Hematopoietic multipotent progenitor cell treated with erythropoietin and hydrocortisone succinate and interleukin-3 and kit ligand, for 15 days (in vitro differentiated cells): ENCODE results near the gene GSX2.

Source experiments
- DNase-seq: peaks from one replicate; pipeline ENCODE4 v3.0.0-alpha.2; 2015; ENCODE audit warnings: low spot score

The GSX2 gene

DNA sequence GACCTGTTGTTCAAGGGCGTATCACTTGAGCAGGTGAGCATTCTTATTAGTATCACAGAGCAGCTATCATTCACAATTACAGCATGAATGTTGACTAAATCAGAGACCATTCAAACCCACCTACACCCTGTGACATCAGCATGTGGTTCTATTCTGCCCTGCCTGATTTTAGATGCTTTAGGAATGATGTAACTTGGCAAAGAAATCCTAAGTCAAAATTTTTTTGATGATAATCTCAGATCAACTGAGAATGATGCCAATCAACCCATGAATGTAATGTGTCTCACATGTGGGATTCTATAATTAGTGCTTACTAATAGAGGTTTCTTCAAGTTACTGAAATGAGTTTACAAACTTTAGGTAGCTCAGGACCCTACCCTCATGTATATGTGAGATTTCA is 22.2 kb upstream of the GSX2 start:
- no peak for DNase-seq

DNA sequence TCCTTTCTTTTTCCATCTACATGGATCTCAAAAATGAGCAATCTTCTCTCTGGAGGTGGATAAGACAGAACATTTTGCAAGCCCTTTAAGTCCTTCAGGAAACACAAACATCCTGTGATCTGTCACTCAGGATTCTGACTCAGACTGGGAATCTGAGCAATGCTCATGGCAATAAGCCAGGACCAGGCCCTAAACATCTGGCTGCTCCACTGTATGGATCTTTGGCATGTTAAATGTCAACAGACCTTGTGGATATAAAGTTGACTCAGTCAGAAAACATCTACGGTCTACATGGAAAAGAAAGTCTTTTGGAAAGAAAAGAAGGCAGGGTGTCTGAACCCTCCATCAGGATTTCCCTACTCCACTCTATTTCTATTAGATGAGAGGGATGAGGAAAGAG is 17.8 kb upstream of the GSX2 start:
- no peak for DNase-seq

DNA sequence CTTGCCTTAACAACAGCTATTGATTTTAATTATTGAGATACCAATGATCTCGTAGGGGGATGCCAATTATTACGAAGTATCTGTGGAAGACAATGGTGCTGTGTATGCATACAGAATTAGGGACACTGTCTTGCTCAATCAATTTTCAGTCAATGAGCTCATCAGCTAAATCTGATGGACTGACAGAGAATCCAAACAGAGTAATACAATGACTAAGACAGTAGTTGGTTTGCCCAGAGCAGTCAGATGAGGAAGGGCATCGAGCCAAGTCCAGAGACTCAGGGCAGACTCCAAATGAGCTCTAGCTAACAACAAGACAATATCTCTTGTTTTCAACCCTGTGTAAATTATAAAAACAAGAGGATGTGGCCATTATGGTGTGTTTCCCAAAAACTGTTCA is 14.7 kb upstream of the GSX2 start:
- DNase-seq, result no peak

DNA sequence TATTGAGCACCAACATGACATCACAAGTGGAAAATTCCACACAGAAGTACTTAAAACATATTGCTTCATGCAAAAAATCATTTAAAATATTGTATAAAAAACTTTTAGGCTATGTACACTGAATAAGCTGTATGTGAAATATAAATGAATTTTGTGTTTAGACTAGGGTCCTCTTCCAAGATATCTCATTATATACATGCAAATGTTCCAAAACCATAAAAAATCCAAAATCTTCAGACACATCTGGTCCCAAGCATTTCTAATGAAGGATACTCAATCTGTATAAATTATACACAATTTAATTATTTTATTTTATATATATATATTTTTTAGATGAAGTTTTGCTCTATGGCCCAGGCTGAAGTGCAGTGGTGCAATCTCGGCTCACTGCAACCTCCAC is 10.1 kb upstream of the GSX2 start:
- DNase-seq, result no peak

DNA sequence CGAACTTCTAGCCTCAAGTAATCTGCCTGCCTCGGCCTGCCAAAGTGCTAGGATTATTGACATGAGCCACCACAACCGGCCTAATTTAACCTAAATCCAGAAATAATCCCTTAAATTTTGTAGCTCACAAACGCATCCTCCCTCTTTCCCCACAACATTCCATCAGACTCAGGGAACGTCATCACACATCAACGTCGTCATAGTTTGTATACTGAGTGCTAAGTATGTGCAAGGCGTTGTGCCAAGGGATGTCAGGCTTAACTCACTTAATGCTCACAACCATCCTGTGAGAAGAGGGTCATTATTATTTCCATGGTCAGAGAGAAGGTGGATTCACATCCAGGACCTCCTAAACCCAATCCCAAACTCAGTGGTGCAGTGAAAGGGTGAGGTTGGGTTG is 9.6 kb upstream of the GSX2 start:
- DNase-seq, result no peak

DNA sequence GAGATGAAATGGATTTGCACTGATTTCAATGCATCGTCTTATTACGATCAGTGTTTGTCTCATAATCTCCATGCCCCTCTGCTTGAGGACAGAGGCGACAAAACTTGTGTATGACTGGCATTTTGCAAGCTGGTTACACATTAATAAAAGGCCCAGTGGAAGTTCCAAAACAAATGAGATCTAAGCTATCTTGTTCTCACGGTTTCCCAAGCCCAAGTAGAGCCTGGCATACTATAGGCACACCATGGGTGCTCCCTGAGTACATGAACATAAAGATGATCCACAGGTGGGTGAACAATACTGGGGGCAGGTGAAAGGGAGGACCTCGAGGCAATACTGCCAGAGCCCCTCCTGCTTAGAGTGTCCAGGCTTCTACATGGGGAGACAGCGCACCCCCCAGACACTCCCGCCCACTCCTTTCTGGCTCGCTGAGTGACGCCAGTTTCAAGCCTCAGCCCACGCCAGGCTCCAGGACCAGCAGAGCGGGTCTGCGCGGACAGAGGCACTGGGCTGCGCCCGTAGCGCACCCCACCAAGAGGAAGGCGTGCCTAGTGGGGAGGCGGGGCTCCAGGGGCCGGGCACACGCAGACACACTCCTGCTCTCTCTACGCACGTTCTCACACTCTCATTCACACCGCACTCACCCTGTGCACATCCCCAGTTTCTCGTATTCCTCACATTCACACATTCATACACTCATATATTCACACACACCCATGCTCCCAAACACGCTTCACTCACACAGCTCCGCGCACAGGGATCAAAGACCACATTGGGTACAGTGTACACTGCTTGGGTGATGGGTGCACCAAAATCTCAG is 8.9 kb upstream of the GSX2 start:
- no peak for DNase-seq

DNA sequence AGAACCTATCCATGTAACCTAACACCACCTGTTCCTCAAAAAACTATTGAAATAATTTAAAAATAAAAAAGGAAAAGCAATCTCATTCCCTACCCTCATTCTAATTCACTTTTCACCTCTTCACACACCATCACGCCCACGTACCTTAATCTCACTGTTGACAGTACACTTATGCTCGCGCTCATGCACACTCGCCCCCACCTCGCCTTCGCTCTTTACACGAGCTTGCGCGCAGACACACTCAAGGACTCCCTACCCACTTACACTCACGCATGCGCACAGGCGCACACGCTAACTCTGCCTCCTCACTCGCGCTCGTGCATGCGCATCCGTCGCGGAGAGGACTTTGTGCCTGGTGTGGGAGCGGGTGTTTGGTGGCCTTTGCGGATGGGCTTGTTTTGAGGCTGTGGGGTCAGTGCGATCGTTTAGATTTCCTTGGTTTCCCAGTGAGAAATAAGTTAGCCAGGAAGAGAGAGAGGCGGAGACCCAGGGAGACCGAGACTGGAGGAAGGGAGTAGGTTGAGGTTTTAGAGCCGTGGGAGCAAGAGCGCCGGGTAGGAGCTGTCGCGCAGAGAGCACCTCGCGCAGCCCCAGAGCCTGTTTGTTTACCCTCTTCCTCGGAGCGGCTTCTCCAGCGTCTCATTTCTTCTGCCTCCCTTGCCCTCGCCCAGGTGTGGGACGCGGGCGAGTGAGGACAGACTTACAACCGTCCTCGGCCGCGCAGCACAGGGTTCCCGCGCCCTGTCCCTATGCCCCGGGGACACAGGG is 8.1 kb upstream of the GSX2 start:
- no peak for DNase-seq

DNA sequence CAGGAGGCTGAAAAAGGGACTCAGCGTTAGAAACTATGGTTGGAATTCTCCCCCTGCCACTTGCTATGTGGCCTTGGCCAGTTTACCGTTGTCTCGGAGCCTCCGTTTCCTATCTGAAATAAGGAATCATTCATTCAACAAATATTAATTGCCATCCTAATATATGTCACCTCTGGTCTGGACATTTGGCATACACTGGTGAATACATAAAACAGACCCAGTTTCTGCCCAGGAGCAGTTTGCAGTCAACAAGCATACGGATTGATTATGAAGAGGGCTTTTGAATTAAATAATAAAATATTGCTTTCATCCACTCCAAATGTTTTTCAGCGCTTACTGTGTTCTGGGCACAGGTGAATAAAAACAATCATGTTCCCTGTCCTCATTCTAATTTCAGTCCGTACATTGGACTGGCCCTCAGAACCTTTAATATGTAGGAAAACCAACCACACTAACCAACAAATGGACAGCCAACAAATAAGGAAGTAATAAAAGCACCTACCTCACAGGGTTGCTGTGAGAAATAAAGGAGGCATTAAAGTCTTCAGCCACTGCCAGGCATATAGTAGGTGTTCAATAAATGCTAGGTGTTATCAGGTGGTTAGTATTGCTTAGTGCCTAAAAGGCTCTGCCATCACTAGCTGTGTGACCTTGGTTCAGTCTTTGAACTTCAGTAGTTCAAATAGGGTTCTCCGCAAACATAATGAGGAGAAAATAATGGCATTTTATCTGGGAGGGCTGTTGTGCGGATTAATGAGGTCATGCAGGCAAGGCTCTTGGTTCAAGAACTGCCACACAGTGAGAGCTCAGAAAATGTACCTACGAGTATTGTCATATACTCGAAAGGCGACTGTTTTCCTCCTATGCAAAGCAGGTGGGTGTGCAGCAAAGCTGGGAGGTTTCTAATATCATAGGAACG is 7.3 kb upstream of the GSX2 start:
- no peak for DNase-seq

DNA sequence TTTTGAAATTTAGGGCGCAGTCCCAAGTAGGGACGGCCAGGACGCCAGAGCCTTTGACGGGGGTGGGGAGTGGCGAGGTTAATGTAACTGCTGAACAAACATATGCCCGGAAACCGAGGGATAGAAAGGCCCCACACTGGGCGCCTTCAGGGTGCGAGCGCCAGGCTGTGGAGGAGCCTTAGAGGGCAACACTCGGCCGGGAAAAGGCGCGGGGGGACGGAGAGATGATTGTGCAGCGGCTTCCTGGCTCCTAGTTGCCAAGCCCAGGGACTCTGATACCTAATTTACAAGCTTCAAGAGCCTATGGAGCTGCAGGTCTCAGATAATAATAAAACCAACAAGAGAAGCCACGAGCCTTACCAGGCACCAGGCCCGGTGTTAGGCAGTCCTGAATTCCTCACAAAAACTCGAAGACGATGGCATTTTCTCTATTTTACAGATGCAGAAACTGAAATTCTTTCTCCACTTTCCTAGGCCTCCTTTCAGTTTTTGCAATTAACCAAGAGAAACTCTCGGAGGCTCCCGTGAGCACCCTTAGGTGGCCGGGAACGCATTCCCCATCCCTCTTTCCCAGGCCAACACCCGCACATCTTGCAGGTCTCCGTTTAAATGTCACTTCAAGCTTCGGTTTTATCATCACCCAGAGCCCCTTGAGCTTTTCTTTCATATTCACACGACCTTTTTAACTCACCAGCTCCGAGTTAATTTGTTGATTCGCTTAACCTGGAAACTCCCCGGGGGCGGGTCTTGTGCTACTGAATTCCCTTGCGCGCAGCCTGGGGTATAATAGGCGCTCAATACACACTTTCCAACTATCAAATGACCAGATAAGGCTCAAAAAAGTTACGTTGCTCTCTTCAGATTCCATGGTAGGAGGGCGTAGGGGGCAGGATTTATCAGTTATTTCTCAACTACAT is 6.4 kb upstream of the GSX2 start:
- no peak for DNase-seq

DNA sequence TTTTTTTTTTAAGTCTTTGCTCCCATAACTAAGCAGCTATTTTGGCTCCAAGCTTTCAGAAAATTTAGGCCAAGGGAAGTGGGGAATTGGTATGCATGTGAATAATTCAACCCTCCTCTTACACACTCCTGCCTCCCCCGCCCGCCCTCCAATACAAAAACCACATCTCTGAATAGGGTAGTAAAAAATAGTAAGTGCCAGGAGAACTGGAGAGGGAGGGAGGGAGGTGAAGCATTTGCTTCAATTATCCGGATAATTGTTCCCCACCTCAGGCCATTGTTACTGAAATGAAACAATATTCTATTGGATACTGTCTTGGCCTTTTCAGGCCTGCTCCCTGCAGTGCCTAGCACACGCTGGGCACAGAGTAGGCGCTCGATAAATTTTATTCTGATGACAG is 5.5 kb upstream of the GSX2 start:
- no peak for DNase-seq

DNA sequence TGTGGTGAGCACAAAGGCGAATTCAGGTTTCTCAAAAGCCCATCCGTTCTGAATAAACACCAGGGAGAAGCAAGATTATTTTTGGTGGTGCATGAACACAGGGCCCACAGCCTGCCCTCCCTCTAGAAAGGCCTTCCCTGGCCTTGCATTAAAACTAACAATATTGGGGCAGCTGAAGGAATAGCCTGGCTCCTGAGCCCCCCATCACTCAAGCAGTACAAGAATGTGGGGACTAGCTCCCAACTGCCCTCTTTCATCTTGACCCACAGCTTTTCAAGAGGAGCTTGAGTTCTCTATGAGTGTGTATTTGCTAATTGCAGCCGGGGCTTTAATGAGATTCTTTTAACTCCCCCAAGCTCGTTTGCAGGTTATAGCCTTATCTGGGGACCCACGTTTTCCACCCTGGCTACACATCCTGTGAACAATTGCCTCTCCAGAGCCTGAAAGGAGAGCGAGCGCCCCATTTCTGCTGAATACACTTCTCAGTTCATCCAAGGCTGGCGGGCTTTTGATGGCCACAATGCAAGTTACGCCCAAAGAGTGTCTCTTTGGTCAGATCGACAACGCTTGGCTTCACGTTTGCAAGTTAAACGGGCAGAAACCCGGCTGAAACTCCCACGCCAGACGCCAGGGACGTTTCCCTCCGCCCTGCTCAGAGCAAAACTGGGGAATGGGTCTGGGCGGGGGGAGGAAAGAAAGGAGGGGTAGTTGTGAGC is 4.7 kb upstream of the GSX2 start:
- DNase-seq, result no peak

DNA sequence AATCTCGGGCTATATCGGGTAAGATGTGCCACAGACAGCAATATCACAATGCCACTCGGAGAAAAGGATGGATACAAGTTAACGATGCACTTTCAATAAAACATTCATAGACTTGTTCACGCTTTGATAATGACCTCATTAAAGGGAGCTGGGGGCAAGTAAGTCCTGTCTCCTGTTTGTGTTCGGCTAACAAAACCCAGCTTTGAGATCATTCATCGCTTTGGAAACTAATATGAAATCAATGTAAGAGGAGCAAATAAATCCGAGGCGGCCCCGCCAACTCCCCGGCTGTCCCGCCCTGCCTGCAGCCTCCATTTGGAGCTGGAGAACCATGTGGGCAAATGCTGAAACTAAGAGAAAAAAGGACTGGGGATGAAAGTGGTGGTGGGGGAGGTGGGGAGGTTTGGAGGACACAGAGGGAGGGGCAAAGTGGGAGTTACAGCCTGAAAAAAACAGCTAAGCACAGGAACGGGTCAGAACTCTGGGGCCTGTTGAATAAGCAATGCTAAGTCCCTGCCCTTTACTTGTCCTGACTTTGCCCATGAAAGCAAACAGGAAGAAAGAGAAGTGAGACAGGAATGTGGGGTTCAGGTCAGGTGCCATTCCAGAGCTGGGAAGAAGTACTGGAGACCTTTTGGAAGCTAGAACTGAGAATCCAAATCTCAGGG is 3.5 kb upstream of the GSX2 start:
- DNase-seq, result no peak

DNA sequence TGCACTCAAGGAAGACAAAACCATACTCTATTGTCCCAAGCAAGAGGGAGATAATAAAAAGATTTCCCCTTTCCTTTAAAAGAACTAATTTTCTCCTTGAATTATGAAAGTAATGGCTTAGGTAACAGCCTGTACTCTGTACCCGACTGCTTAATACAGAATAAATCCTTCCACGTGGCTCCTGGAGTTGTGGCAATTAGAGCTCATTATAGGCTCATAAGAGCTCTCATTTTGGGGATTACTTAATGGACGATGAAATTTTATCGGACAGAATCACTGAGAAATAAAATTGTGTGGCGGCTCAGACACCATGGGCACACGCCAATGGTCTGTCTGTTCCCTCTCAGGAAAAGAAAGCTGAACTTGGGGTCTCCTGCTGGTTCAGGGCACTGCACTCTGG is 2.8 kb upstream of the GSX2 start:
- no peak for DNase-seq

DNA sequence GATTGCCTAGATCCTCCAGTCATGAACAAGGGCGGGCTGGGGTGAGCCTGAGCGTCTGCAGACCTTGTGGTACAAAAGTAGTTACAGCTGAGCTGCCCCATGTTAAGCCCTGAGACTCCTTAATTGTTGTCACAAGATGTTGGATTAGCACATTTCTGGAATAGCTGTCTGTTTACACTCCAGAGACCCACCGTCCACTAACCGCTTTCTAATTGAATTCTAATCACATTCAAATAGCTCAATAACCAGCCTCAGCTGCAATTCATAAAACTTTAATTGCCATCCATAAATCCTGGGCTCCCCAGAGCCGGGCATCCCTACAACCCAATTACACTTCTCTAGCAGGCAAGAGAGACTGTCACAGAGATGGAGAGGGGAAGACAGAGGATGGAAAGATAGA is 1.6 kb upstream of the GSX2 start:
- DNase-seq, result no peak

DNA sequence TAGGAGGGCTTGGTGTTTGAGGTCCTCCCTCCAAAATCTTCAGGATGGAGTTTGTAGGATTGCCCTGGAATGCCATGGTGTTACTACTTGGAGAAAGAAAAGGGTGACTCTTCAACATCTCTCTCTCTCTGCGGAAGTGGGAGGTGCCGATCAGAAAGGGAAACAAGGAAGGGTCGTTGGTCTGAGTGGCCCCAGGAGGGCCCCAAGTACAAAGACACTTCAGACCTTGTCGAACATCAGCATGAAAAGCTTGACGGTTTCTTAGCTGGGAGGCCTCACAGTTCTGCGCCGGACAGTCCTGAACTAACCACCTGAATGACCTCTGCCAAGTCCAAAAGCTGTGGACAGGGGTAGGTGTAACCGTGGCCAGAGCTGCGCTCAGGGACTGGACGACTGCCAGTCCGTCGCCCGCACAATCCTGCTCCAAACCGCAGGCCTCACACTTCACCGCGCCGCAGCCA is 646 bp upstream of the GSX2 start:
- no peak for DNase-seq

DNA sequence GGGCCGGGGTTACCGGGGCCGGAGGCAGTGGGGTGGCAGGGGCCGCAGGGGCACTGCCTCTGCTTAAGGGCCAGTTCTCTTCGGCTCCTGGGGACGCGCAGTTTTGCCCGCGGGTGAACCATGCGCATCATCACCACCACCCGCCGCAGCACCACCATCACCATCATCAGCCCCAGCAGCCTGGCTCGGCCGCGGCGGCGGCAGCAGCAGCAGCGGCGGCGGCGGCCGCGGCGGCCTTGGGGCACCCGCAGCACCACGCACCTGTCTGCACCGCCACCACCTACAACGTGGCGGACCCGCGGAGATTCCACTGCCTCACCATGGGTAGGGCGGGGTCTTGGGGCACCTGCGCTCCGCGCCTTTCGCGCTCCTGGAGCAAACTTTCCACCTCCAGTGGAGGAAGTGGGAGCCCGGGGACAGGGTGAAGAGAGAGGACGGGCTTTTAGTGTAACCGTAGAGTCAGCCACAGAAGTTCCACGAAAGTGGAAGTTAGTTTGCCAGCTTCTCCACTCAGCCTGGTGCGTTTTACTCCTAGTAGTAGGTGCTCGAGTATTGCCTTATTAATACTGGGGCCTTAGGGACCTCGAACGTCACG is 729 bp downstream of the GSX2 start:
- DNase-seq, result no peak

DNA sequence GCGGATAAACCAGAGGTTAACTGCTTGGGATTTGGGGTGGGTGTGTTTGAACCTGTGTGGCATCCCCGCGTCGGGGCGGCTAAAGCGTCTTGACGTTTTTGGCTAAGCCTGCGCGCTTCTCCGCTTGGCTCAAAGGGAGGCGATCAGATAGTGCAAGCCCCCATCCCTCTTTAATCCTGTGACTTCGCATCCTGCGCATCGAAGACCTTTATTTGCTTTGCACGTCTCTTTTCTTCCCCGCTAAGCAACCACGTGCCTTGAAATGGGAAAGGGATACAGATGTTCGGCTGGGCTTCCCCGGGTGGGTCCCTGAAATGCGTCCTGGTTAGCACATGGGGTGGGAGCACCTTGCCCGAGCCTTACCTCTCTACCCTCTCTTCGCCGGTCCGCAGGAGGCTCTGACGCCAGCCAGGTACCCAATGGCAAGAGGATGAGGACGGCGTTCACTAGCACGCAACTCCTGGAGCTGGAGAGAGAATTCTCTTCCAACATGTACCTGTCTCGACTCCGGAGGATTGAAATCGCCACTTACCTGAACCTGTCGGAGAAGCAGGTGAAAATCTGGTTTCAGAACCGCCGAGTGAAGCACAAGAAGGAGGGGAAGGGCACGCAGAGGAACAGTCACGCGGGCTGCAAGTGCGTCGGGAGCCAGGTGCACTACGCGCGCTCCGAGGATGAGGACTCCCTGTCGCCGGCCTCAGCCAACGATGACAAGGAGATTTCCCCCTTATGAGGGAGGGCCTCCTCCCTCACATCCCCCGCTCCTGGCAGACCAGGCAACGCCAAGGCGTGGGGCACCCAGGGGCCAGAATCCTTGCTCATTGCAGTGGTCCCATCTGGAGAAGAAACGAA is 1.5 kb downstream of the GSX2 start:
- no peak for DNase-seq

DNA sequence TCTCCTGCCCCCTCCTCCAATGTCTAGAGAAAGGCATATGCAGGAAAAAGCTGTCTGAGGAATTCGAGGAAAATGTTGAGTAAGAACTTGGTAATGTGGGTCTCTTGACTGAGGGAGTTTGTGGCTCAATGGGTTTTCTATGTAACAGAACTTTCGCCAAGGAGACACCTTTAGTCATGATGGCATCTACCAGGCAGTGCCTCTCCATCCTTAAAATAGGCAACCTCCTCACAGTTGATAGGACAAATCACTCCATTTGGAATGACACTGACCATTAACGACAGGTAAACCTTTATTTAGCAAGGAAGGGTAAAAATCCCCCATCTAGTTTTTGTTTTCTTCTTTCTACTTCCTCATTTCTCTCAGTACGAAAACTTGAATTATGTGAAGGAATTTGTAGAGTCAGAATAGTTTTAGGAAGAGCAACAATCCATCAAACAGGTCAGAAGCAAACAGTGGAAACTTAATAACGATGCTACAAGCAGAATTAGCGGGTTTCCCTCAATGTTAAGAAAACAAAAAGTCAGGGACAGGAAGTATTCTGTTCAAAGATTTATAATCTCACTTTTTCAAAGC is 2.7 kb downstream of the GSX2 start:
- no peak for DNase-seq

DNA sequence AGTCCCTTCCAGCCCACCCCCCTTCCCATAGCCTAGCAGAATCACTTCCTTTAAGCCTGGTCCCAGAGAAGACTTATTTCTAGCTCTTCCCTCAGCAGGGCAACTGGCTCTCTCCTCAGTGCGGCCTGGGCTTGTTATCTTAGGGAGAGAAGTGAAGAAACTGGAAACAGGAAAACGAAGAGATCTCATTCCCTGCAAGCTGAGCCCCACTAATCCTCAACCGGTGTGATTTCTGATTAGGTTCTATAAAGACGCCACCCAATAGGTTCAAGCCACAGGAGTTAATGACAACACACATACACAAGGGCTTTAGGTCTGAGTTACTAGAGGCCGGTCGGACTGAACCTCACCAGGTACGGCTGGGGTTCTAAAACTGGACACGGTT is 3.2 kb downstream of the GSX2 start:
- no peak for DNase-seq
